Epithelial cell of proximal tubule (primary cell): ENCODE data around the gene PFN2. TPM values are rescaled to one million over a fixed set of nuclear protein-coding genes. Genes with fewer than 3 reads are reported as not detected.
"Not testable (repeated sequence)": the region's sequence is repeated elsewhere in the genome, so short reads cannot be mapped to it uniquely, and the experiment has no call there.

Source experiments
- DNase-seq: peaks from one replicate; pipeline ENCODE4 v3.0.0-alpha.2; 2011; ENCODE audit warnings: low read depth
- H3K4me3 ChIP-seq: 2 replicates; pipeline ENCODE4 v1.5.1; 2011; ENCODE audit warnings: low read depth, mild to moderate bottlenecking, low read length
- CTCF ChIP-seq: conservative IDR thresholded peaks from 2 replicates; pipeline ENCODE4 v1.5.1; 2012; ENCODE audit warnings: low read depth, mild to moderate bottlenecking, low read length
- total RNA-seq: library from RNA; depleted of rRNA; stranded (reverse); fragments of >200 nt; gene quantifications from 2 replicates; pipeline ENCODE4 v1.2.3, GENCODE V29; 2015

PFN2 gene
- total RNA-seq, 1 donor from 2014 or later, result 112 TPM

GRCh38 chr3:150000641-150001040 is 29.9 kb upstream of the PFN2 start:
- DNase-seq, result no peak
- no peak for TF ChIP-seq CTCF
- no peak overlapping the region for H3K4me3 ChIP-seq

GRCh38 chr3:149999421-149999820 is 28.7 kb upstream of the PFN2 start:
- no peak for TF ChIP-seq CTCF
- no peak for DNase-seq
- no peak overlapping the region for H3K4me3 ChIP-seq

- TF ChIP-seq CTCF, result no peak
- no peak for DNase-seq
Observed at GRCh38 chr3:149998946-149999345, 28.3 kb upstream of the PFN2 start.

GRCh38 chr3:149992416-149993058 is 21.8 kb upstream of the PFN2 start:
- no peak for DNase-seq
- no peak for TF ChIP-seq CTCF
- H3K4me3 ChIP-seq, result no peak overlapping the region

More at GRCh38 chr3:149998946-149999345, 28.3 kb upstream of the PFN2 start:
- no peak overlapping the region for H3K4me3 ChIP-seq

GRCh38 chr3:149990423-149990948 is 19.8 kb upstream of the PFN2 start:
- H3K4me3 ChIP-seq, result no peak overlapping the region
- DNase-seq, result no peak
- TF ChIP-seq CTCF, result no peak

- no peak for DNase-seq
- H3K4me3 ChIP-seq, result no peak overlapping the region
- no peak for TF ChIP-seq CTCF
Observed at GRCh38 chr3:149989307-149989706, 18.6 kb upstream of the PFN2 start.

GRCh38 chr3:149983628-149984027 is 12.9 kb upstream of the PFN2 start:
- no peak for DNase-seq

GRCh38 chr3:149983053-149983452 is 12.4 kb upstream of the PFN2 start:
- DNase-seq, H3K4me3 ChIP-seq: not testable (repeated sequence)

More at GRCh38 chr3:149983628-149984027, 12.9 kb upstream of the PFN2 start:
- TF ChIP-seq CTCF, result no peak
- no peak overlapping the region for H3K4me3 ChIP-seq

- not testable (repeated sequence) for DNase-seq, H3K4me3 ChIP-seq
Observed at GRCh38 chr3:149981979-149982378, 11.3 kb upstream of the PFN2 start.
